Pancreas (tissue), 10 donors: ENCODE data around the gene ANKRD37. TPM values are rescaled to one million over a fixed set of nuclear protein-coding genes. Genes with fewer than 3 reads are reported as not detected.
A peak's percentile ranks its signal among the peaks of the same experiment; 100 is the strongest.

Source experiments
- ATAC-seq, 4 donors: fragments of 200-7000 bp; cut with Tn5 transposase; one replicate each; pipeline versions ENCODE4 v1.8.0 to v1.9.1; 2020; ENCODE audit warnings: mild to moderate bottlenecking in 4 of 4, moderate library complexity in 4 of 4
- DNase-seq, 6 donors: peaks; one replicate each; pipeline ENCODE4 v3.0.0-alpha.2; 2020
- FAIRE-seq: peaks from 2 replicates; lab custom pipeline; 2012; peaks lifted over from hg19 to GRCh38; lab: Jason Lieb, UNC
- H3K27ac ChIP-seq, 4 donors: fragments of 200-600 bp; sonication (generic); 1 replicate in 3 of 4; 2 replicates in 1 of 4; pipeline versions ENCODE4 v1.5.0 to v1.8.0; 2020
- H3K27me3 ChIP-seq, 4 donors: fragments of 200-600 bp; one replicate each; pipeline ENCODE4 v1.8.0; 2021
- H3K36me3 ChIP-seq, 3 donors: fragments of 200-600 bp; sonication (generic) in 1 of 3; one replicate each; pipeline versions ENCODE4 v1.5.0 to v1.8.0; 2020 to 2021
- H3K4me1 ChIP-seq, 3 donors: fragments of 200-600 bp; one replicate each; pipeline ENCODE4 v1.8.0; 2021
- H3K4me3 ChIP-seq, 4 donors: fragments of 200-600 bp; sonication (generic) in 2 of 4; one replicate each; pipeline versions ENCODE4 v1.5.0 to v1.8.0; 2020 to 2021
- H3K9me3 ChIP-seq, 4 donors: fragments of 200-600 bp; one replicate each; pipeline ENCODE4 v1.8.0; 2021
- WGBS, 2 donors: extraction: QIAGEN DNeasy Blood & Tissue Kit; methylation state at CpG; one replicate each; pipeline ENCODE4 v1.1.7; 2013; 5-methylcytosine and 5-hydroxymethylcytosine counted together
- intact Hi-C, 3 donors: fragments of 100-400 bp; cut with DNase I; formaldehyde crosslinking; loops; one replicate each; pipeline versions ENCODE4 v1.11.1 to v1.14.2; 2022
- polyA plus RNA-seq, 2 donors: library from polyadenylated mRNA; stranded (reverse); fragments of 200-250 nt; gene quantifications; one replicate each; pipeline ENCODE4 v1.2.3, GENCODE V29; 2013
- total RNA-seq, 6 donors: library from RNA; stranded (reverse); fragmentation: NEBNext Ultra II Directional in 4 of 6; extraction: Animal tissue kit (Norgen Biotek cat#: 25700) in 4 of 6; gene quantifications; one replicate each; pipeline versions ENCODE4 v1.2.1 to v1.2.4, GENCODE V29; 2021 to 2023
- TF ChIP-seq, protein P1 (sequence below), 4 donors: fragments of 200-600 bp; sonication (generic) in 3 of 4; IDR thresholded peaks; one replicate each; pipeline versions ENCODE4 v1.5.0 to v1.8.0; 2021; ENCODE audit warnings: antibody characterized with exemption in 4 of 4
- donor health status: healthy with polysubstance abuse.
- donor health status: DM: no; HTN: no; CAD: no; lungs with moderate emphysema.
- donor health status: DM: no; HTN: no; CAD: no.
- donor health status: control.
- donor health status: control.
- donor health status: Bipolar disorder and iron deficiency.
- donor health status: DM: yes; HTN: yes; CAD: no.
- donor health status: DM: no; HTN: no; CAD: no.
- donor health status: DM: no; HTN: no; CAD: no.
- donor health status: DM: yes; HTN: yes; CAD: no.

Gene ANKRD37
- total and polyA plus RNA-seq, 8 donors: 4.8 to 15.3 (median 10.7) TPM

DNA sequence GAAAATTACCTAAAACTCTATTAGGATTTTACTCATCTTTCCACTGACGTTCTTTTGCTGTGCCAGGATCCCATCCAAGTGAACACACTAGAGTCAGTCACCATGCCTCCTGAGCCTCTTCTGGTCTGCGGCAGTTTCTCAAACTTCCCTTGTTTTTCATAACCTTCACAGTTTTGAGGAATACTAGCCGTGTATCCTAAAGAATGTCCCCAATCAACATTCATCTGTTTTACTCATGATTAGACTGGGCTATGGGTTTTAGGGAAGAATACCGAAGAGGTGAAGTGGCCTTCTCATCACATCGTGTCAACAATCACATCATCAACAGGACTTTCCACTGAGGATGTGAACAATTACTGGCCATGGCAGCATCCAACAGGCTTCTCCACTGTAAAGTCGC lies 5.7 kb upstream of the ANKRD37 start:
- 92% methylated on average over 6 of the region's 6 CpGs for WGBS, 2 donors
- H3K27ac ChIP-seq: no peak overlapping the region

DNA sequence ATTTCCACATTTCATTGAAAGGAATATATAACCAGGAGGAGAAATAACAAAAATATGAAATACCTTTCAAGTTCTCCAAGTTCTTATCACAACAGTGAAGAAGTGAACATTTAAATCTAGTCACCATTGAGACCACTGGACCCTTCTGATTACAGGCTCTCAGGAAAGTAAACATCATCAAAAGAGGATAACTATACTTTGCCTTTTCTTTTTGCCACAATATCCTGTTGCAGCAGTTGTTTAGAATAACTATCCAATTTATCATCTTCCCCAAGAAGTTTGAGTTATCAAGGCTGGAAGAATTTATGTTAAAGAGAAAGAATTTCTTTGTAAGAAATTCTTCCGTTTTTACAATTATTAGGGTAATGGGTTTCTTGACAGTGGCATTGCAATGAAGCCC lies 4.5 kb upstream of the ANKRD37 start:
- no peak overlapping the region for H3K27ac ChIP-seq
- no peaks in the 10 kb centered on the region for H3K27me3 ChIP-seq
- FAIRE-seq (no peak), DNase-seq (no peak), ATAC-seq (no peak)
- 88 to 91% methylated on average over 1 of the region's 1 CpG for WGBS, 2 donors
- H3K4me1 ChIP-seq: no peaks in the 10 kb centered on the region
- H3K4me3 ChIP-seq: no peak overlapping the region
- H3K36me3 ChIP-seq: no peaks in the 10 kb centered on the region
- no peaks in the 10 kb centered on the region for H3K9me3 ChIP-seq
- intact Hi-C loops: no loop called here
- TF ChIP-seq, protein P1, sequence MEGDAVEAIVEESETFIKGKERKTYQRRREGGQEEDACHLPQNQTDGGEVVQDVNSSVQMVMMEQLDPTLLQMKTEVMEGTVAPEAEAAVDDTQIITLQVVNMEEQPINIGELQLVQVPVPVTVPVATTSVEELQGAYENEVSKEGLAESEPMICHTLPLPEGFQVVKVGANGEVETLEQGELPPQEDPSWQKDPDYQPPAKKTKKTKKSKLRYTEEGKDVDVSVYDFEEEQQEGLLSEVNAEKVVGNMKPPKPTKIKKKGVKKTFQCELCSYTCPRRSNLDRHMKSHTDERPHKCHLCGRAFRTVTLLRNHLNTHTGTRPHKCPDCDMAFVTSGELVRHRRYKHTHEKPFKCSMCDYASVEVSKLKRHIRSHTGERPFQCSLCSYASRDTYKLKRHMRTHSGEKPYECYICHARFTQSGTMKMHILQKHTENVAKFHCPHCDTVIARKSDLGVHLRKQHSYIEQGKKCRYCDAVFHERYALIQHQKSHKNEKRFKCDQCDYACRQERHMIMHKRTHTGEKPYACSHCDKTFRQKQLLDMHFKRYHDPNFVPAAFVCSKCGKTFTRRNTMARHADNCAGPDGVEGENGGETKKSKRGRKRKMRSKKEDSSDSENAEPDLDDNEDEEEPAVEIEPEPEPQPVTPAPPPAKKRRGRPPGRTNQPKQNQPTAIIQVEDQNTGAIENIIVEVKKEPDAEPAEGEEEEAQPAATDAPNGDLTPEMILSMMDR (IDR thresholded peaks at IDR 0.05): no peak

More for the DNA sequence above, 5.7 kb upstream of the ANKRD37 start:
- ATAC-seq (no peak), DNase-seq (no peak), FAIRE-seq (no peak)
- TF ChIP-seq, protein P1 (IDR thresholded peaks at IDR 0.05): no peak
- Histone ChIP-seq H3K27me3 (no peaks in the 10 kb centered on the region), H3K9me3 (no peaks in the 10 kb centered on the region), H3K4me1 (no peaks in the 10 kb centered on the region), H3K36me3 (no peaks in the 10 kb centered on the region), H3K4me3 (no peak overlapping the region)
- intact Hi-C loops: no loop called here

DNA sequence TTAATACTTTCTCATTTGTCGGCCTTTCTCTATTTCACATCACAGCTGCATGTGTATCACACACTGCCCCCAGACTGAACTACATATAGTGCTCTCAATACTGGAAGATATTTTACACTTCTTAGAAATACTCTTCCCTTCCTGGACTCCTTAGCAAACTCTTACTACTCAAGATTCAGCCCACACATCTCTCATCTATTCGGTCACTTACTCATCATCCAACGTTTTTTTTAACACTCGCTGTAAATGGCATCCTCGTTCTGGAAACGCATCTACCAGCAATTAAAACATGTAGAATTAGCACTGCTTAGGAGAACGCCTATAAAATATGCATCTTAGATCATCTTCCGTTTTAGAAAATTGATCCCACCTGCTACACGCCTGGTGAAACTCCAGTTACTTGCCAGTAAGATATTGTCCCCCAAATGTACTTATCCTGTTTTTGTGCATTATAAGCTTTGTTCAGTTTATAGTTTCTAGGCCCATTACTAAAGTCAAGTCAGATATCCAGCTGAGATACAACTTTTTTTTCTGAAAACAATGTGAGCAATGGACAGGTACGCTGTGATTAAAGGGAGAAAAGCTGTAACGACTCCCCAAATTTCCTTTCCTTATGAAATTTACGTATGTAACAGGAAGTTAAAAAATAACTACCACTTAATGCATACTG lies 1.9 kb upstream of the ANKRD37 start:
- peak overlapping the region; percentile 36 to 71 (median 62) for H3K4me3 ChIP-seq
- no peak for FAIRE-seq
- no peaks in the 10 kb centered on the region for H3K36me3 ChIP-seq
- intact Hi-C loops: no loop called here
- TF ChIP-seq, protein P1 (IDR thresholded peaks at IDR 0.05): no peak
- ATAC-seq: no peak
- H3K4me1 ChIP-seq: peaks cover 0 to 5% (median 0%) of the 10 kb centered on the region in 3 donors
- peak overlapping the region; percentile 97 to 100 (median 100) for H3K27ac ChIP-seq
- no peak for DNase-seq
- H3K27me3 ChIP-seq: no peaks in the 10 kb centered on the region
- WGBS, 2 donors: 27 to 54% methylated on average over 12 of the region's 12 CpGs
- no peaks in the 10 kb centered on the region for H3K9me3 ChIP-seq

DNA sequence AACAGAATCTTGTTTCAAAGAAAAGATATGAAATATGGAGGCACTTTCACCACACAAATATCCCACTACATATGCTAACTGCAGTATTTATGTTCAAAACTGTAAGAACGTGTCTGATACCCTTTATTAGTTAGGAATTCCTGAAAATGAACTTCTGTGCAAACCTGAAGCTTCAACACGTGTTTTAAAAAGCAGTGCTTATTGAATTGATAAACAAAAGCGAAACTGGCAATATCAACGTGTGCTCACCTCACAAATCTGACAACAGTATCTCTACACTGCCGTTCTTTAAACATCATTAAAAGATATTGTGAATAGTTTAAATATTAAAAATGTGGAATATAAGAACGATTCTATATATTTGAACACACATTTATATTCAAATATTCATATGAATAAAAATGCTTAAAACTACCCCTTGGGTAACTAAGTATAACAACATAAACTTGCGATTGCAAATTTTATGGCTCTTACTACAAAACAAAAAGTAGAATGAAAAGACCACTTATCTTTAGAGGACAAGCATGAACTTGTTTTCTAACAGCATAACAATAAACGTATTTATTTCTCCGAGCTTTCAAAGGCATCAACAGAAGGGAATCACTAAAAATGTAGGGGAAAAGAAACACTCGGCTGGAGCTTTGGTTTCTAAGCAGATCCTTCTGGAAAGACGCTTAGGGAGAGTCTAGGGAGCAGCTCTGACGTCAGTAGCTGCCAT lies 1.2 kb upstream of the ANKRD37 start, which contains the start of gene LRP2BP:
TSS of gene LRP2BP (minus strand) at position 687 of the 718 bp plus-strand sequence. CDS start 17,738 bp downstream, outside the sequence.
- no peak for ATAC-seq
- H3K36me3 ChIP-seq: no peaks in the 10 kb centered on the region
- H3K4me3 ChIP-seq: peak within 1 kb of the TSS; percentile 36 to 71 (median 62)
- intact Hi-C loops: no loop called here
- TF ChIP-seq, protein P1 (IDR thresholded peaks at IDR 0.05): no peak
- 0% methylated on average over 12 of the region's 12 CpGs for WGBS, 2 donors
- peaks cover 0 to 6% (median 0%) of the 10 kb centered on the region in 3 donors for H3K4me1 ChIP-seq
- no peak for DNase-seq
- H3K27ac ChIP-seq: peak within 1 kb of the TSS; percentile 97 to 100 (median 100)
- peak; percentile 66 for FAIRE-seq
- no peaks in the 10 kb centered on the region for H3K9me3 ChIP-seq
- no peaks in the 10 kb centered on the region for H3K27me3 ChIP-seq
